Panc1 (cell line): Measurements from ENCODE around the gene BMP10. TPM values are rescaled to one million over a fixed set of nuclear protein-coding genes. Genes with fewer than 3 reads are reported as not detected.

Experiments
- ATAC-seq: fragments of 200-7000 bp; cut with Tn5 transposase; 2 replicates; pipeline ENCODE4 v1.9.1; 2020; ENCODE audit warnings: mild to moderate bottlenecking, moderate library complexity
- BruUV-seq: library from RNA; stranded (reverse); fragments of 400-500 nt; replicated peaks from 2 replicates; lab custom pipeline; 2021; lab: Mats Ljungman, UMichigan
- CTCF ChIA-PET: fragments of 300-600 bp; sonication (Branson Sonifier 250); formaldehyde crosslinking; loops from one replicate; lab custom pipeline; 2022; ENCODE audit warnings: antibody characterized with exemption; lab: Charles Lee
- POLR2A ChIA-PET: fragments of 300-600 bp; sonication (Branson Sonifier 250); formaldehyde crosslinking; loops from one replicate; lab custom pipeline; 2022; ENCODE audit warnings: antibody characterized with exemption; lab: Charles Lee
- DNase-seq: peaks from one replicate; pipeline ENCODE4 v3.0.0-alpha.2; 2010; ENCODE audit warnings: low read depth, low spot score
- H3K27ac ChIP-seq: 2 replicates; pipeline ENCODE4 v1.5.1; 2011; ENCODE audit warnings: mild to moderate bottlenecking, low read length, inconsistent platforms
- H3K27me3 ChIP-seq: fragments of 200-500 bp; sonication (Bioruptor generic); 2 replicates; pipeline ENCODE4 v1.6.0; 2014; ENCODE audit warnings: low read length, inconsistent platforms; ENCODE audit not compliant: control insufficient read depth, insufficient read depth
- H3K36me3 ChIP-seq: fragments of 200-500 bp; sonication (Bioruptor generic); 2 replicates; pipeline ENCODE4 v1.5.1; 2014; ENCODE audit warnings: inconsistent platforms, mild to moderate bottlenecking, low read length, moderate library complexity; ENCODE audit not compliant: control insufficient read depth, insufficient read depth
- H3K4me1 ChIP-seq: 2 replicates; pipeline ENCODE4 v1.5.1; 2011; ENCODE audit warnings: inconsistent platforms, mild to moderate bottlenecking, low read length, moderate library complexity; ENCODE audit not compliant: control insufficient read depth, insufficient read depth
- H3K4me3 ChIP-seq, 2 experiments: 2 replicates each; pipeline ENCODE4 v1.5.1; 2011 to 2012; ENCODE audit warnings: low read depth in 2 of 2, low read length in 2 of 2, mild to moderate bottlenecking in 2 of 2, inconsistent platforms in 1 of 2, moderate library complexity in 1 of 2
- H3K9me3 ChIP-seq: fragments of 200-500 bp; sonication (Bioruptor generic); 2 replicates; pipeline ENCODE4 v1.5.1; 2014; ENCODE audit warnings: low read depth, mild to moderate bottlenecking, inconsistent platforms, low read length, moderate library complexity; ENCODE audit not compliant: control insufficient read depth, insufficient read depth
- CTCF ChIP-seq: fragments of 450-650 bp; IDR thresholded peaks from 2 replicates; pipeline ENCODE4 v1.5.1; 2017; ENCODE audit warnings: mild to moderate bottlenecking
- POLR2AphosphoS5 ChIP-seq: IDR thresholded peaks from 2 replicates; pipeline ENCODE4 v1.6.1; 2012; ENCODE audit warnings: mild to moderate bottlenecking, low read depth, low read length, moderate library complexity
- REST ChIP-seq, 2 experiments: IDR thresholded peaks; 2 replicates each; pipeline ENCODE4 v1.6.1; 2011 to 2012; ENCODE audit warnings: low read depth in 2 of 2, control low read depth in 1 of 2, low read length in 1 of 2, mild to moderate bottlenecking in 1 of 2, moderate library complexity in 1 of 2; ENCODE audit not compliant: insufficient read depth in 1 of 2
- SIN3A ChIP-seq: IDR thresholded peaks from 2 replicates; pipeline ENCODE4 v1.6.1; 2012; ENCODE audit warnings: low read depth, mild to moderate bottlenecking, low read length, moderate library complexity, borderline replicate concordance; ENCODE audit not compliant: insufficient read depth
- TCF7L2 ChIP-seq: IDR thresholded peaks from 2 replicates; pipeline ENCODE4 v1.6.1; 2011; ENCODE audit warnings: mild to moderate bottlenecking, low read depth, low read length, inconsistent platforms
- in situ Hi-C: cut with HindIII; loops from 2 replicates; pipeline ENCODE4 v1.10.0; 2016; ENCODE audit warnings: low sequenced_read_pairs, low pct_unique_long_range_greater_than_20kb
- intact Hi-C: fragments of 100-400 bp; cut with micrococcal nuclease; formaldehyde crosslinking; loops from one replicate; pipeline ENCODE4 v1.10.0; 2022; ENCODE audit not compliant: unreplicated experiment
- total RNA-seq: library from RNA; stranded (reverse); gene quantifications from one replicate; pipeline ENCODE4 v1.2.1, GENCODE V29; 2021; ENCODE audit not compliant: unreplicated experiment

Gene BMP10
- total RNA-seq, 1 experiment from 2014 or later: not detected

GRCh38 chr2:68835621-68836020 lies 35.6 kb downstream of the BMP10 start:
- Histone ChIP-seq H3K4me3 (no peak overlapping the region), H3K9me3 (no peaks in the 10 kb centered on the region), H3K27me3 (no peaks in the 10 kb centered on the region), H3K4me1 (no peaks in the 10 kb centered on the region), H3K27ac (no peak overlapping the region), H3K36me3 (no peaks in the 10 kb centered on the region)
- DNase-seq (no peak), ATAC-seq (no peak)
- BruUV-seq: no TSS peak
- in situ Hi-C loops (no loop called here), intact Hi-C loops (loop anchor here (10.0 kb wide), 1 partner anchor 81 kb away; no protein-coding TSS in a partner anchor)
- ChIA-PET CTCF (interaction anchor here (0.7 to 0.9 kb wide), 2 partner anchors 84 to 87 kb away, joined by 4 to 10 read pairs; no protein-coding TSS in a partner anchor), POLR2A (interaction anchor here (0.6 kb wide), 2 partner anchors 123 to 1242 kb away, joined by 3 to 8 read pairs; no protein-coding TSS in a partner anchor)
- TF ChIP-seq REST (IDR thresholded peaks at IDR 0.05; ENCODE audit: insufficient read depth in 1 of 2, low read depth in 2 of 2, low read length in 1 of 2): no peak
- TF ChIP-seq CTCF: no peak
- TF ChIP-seq TCF7L2: no peak
- no peak for TF ChIP-seq SIN3A
- TF ChIP-seq POLR2AphosphoS5: no peak

GRCh38 chr2:68834737-68835376 lies 36.3 kb downstream of the BMP10 start:
- ChIA-PET POLR2A (no interaction called here), CTCF (interaction anchor here (0.7 to 0.9 kb wide), 2 partner anchors 83 to 86 kb away, joined by 4 to 10 read pairs; no protein-coding TSS in a partner anchor)
- in situ Hi-C loops: no loop called here

More at GRCh38 chr2:68834737-68835376, 36.3 kb downstream of the BMP10 start:
- H3K27me3 ChIP-seq: no peaks in the 10 kb centered on the region
- no peak for ATAC-seq
- H3K36me3 ChIP-seq: no peaks in the 10 kb centered on the region
- no peak for TF ChIP-seq CTCF
- TF ChIP-seq POLR2AphosphoS5: no peak
- TF ChIP-seq SIN3A: no peak
- no peak for TF ChIP-seq REST (IDR thresholded peaks at IDR 0.05; ENCODE audit: insufficient read depth in 1 of 2, low read depth in 2 of 2, low read length in 1 of 2)
- TF ChIP-seq TCF7L2: no peak
- H3K9me3 ChIP-seq: no peaks in the 10 kb centered on the region
- BruUV-seq: no TSS peak
- no peak overlapping the region for H3K27ac ChIP-seq
- H3K4me3 ChIP-seq: no peak overlapping the region
- DNase-seq: no peak
- intact Hi-C loops: loop anchor here (10.0 kb wide), 1 partner anchor 80 kb away; no protein-coding TSS in a partner anchor
- H3K4me1 ChIP-seq: no peaks in the 10 kb centered on the region
